ENCODE results near the gene C9orf72. TPM values are rescaled to one million over a fixed set of nuclear protein-coding genes. Genes with fewer than 3 reads are reported as not detected.

The C9orf72 gene
- total and polyA plus RNA-seq, 2 experiments from 2014 or later = 11.6 to 27.8 TPM

GRCh38 chr9:27529316-27530278 is 43.7 kb downstream of the C9orf72 start, which contains the start of gene MOB3B:
Gene MOB3B (minus strand): TSS chr9:27529814. CDS start chr9:27455550, 74,264 bp downstream.
- DNase-seq (ENCODE audit: low spot score) (peak; percentile 78), ATAC-seq (peak; percentile 70)
- Histone ChIP-seq H3F3A (replicated peaks; ENCODE audit: low read depth) (no peaks in the 10 kb centered on the region), H3K4me1 (ENCODE audit: insufficient read depth) (peaks cover 30% of the 10 kb centered on the region), H4K20me1 (replicated peaks; ENCODE audit: insufficient read depth) (no peaks in the 10 kb centered on the region), H3K4me3 (peak within 1 kb of the TSS; percentile 86), H3K79me2 (replicated peaks; ENCODE audit: insufficient read depth) (peaks cover 22% of the 10 kb centered on the region; the same call in 1 of the 2 replicates), H2AFZ (peak within 1 kb of the TSS; percentile 93), H3K36me3 (ENCODE audit: insufficient read depth) (no peaks in the 10 kb centered on the region; the same call in 1 of the 2 replicates), H3K27me3 (ENCODE audit: insufficient read depth) (peaks cover 10% of the 10 kb centered on the region; the same call in 1 of the 2 replicates), H3K27ac (ENCODE audit: low read depth) (peak within 1 kb of the TSS; percentile 78), H3K9me2 (ENCODE audit: insufficient read depth) (peaks cover 1% of the 10 kb centered on the region), H3K4me2 (peak within 1 kb of the TSS; percentile 84)
- H3K4me3 Mint-ChIP-seq = peak within 1 kb of the TSS; percentile 98
- peaks cover 4% of the 10 kb centered on the region; the same call in 1 of the 3 replicates for H3K36me3 Mint-ChIP-seq (ENCODE audit: low read depth)
- H3K27me3 Mint-ChIP-seq (ENCODE audit: insufficient read depth, low read depth, poor library complexity) = peaks cover 9% of the 10 kb centered on the region
- peaks cover 46% of the 10 kb centered on the region for H3K4me1 Mint-ChIP-seq
- TF ChIP-seq, protein P1, sequence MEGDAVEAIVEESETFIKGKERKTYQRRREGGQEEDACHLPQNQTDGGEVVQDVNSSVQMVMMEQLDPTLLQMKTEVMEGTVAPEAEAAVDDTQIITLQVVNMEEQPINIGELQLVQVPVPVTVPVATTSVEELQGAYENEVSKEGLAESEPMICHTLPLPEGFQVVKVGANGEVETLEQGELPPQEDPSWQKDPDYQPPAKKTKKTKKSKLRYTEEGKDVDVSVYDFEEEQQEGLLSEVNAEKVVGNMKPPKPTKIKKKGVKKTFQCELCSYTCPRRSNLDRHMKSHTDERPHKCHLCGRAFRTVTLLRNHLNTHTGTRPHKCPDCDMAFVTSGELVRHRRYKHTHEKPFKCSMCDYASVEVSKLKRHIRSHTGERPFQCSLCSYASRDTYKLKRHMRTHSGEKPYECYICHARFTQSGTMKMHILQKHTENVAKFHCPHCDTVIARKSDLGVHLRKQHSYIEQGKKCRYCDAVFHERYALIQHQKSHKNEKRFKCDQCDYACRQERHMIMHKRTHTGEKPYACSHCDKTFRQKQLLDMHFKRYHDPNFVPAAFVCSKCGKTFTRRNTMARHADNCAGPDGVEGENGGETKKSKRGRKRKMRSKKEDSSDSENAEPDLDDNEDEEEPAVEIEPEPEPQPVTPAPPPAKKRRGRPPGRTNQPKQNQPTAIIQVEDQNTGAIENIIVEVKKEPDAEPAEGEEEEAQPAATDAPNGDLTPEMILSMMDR (conservative IDR thresholded peaks at IDR 0.05; ENCODE audit: low read depth in 2 of 2) = peak; percentile 71 to 80
- TF ChIP-seq POLR2AphosphoS5 (IDR thresholded peaks at IDR 0.05; ENCODE audit: low read depth) = no peak
- no peaks in the 10 kb centered on the region for H3K9me3 Mint-ChIP-seq
- H3K27ac Mint-ChIP-seq = peak within 1 kb of the TSS; percentile 89; the same call in 1 of the 2 replicates

GRCh38 chr9:27528886-27529315 is 44.4 kb downstream of the C9orf72 start:
- Mint-ChIP-seq H3K9me3 (no peaks in the 10 kb centered on the region), H3K4me1 (peaks cover 49% of the 10 kb centered on the region), H3K27me3 (ENCODE audit: insufficient read depth, low read depth, poor library complexity) (peaks cover 9% of the 10 kb centered on the region), H3K4me3 (peak overlapping the region; percentile 98), H3K27ac (peak overlapping the region; percentile 89; the same call in 1 of the 2 replicates), H3K36me3 (ENCODE audit: low read depth) (peaks cover 9% of the 10 kb centered on the region; the same call in 2 of the 3 replicates)
- TF ChIP-seq CREB1 (CRISPR knock-in tag; IDR thresholded peaks at IDR 0.05; ENCODE audit: low read depth) = 0 out of 2 replicates have a peak, but pooled peaks have one; percentile 9
- no peak for TF ChIP-seq JUNB (IDR thresholded peaks at IDR 0.05; ENCODE audit: unreplicated experiment)
- DNase-seq (ENCODE audit: low spot score) (peak; percentile 75), ATAC-seq (peak; percentile 69)
- H3F3A ChIP-seq (replicated peaks; ENCODE audit: low read depth) = no peaks in the 10 kb centered on the region
- peaks cover 5% of the 10 kb centered on the region for H3K9me2 ChIP-seq (ENCODE audit: insufficient read depth)
- no peaks in the 10 kb centered on the region; the same call in 1 of the 2 replicates for H3K36me3 ChIP-seq (ENCODE audit: insufficient read depth)
- no peaks in the 10 kb centered on the region for H4K20me1 ChIP-seq (replicated peaks; ENCODE audit: insufficient read depth)
- H3K4me3 ChIP-seq = peak overlapping the region; percentile 86
- H3K4me2 ChIP-seq = peak overlapping the region; percentile 84
- peaks cover 30% of the 10 kb centered on the region for H3K4me1 ChIP-seq (ENCODE audit: insufficient read depth)
- H2AFZ ChIP-seq = peak overlapping the region; percentile 93
- H3K79me2 ChIP-seq (replicated peaks; ENCODE audit: insufficient read depth) = peaks cover 23% of the 10 kb centered on the region; the same call in 1 of the 2 replicates
- H3K27ac ChIP-seq (ENCODE audit: low read depth) = no peak overlapping the region
- H3K27me3 ChIP-seq (ENCODE audit: insufficient read depth) = peaks cover 10% of the 10 kb centered on the region; the same call in 1 of the 2 replicates
